Hematopoietic multipotent progenitor cell treated with erythropoietin and hydrocortisone succinate and interleukin-3 and kit ligand, for 8 days (in vitro differentiated cells): ENCODE measurements around the gene ZNF544.

ENCODE experiments used
- DNase-seq: peaks from one replicate; pipeline ENCODE4 v3.0.0-alpha.2; 2015

ZNF544 gene

GRCh38 chr19:58228585-58229254, at the start of gene ZNF544:
TSS of gene ZNF544 (plus strand) at chr19:58228914. CDS start at chr19:58244024, 15,110 bp downstream.
- peak; percentile 83 for DNase-seq

- DNase-seq = peak; percentile 88
These were observed 46.7 kb upstream of the ZNF544 start for GRCh38 chr19:58181902-58182576.

GRCh38 chr19:58182577-58182988, 46.1 kb upstream of the ZNF544 start:
- DNase-seq = no peak

GRCh38 chr19:58182989-58183816, 45.5 kb upstream of the ZNF544 start, which contains the start of gene ZNF274:
TSS of gene ZNF274 (plus strand) at chr19:58183061. CDS start at chr19:58183966, 905 bp downstream.
- DNase-seq = peak; percentile 93

GRCh38 chr19:58183817-58184215, 44.9 kb upstream of the ZNF544 start:
- no peak for DNase-seq

GRCh38 chr19:58196901-58197616, 31.7 kb upstream of the ZNF544 start:
- DNase-seq = peak; percentile 48

- no peak for DNase-seq
These were observed 24.8 kb upstream of the ZNF544 start for GRCh38 chr19:58203814-58204475.

GRCh38 chr19:58204566-58204965, 24.1 kb upstream of the ZNF544 start:
- DNase-seq = no peak

GRCh38 chr19:58209577-58209976, 19.1 kb upstream of the ZNF544 start:
- DNase-seq = no peak

GRCh38 chr19:58212336-58213074, 16.2 kb upstream of the ZNF544 start:
- DNase-seq = no peak

GRCh38 chr19:58213075-58213369, 15.7 kb upstream of the ZNF544 start:
- DNase-seq = no peak

GRCh38 chr19:58217069-58217481, 11.6 kb upstream of the ZNF544 start:
- DNase-seq = no peak

GRCh38 chr19:58217607-58218391, 10.9 kb upstream of the ZNF544 start:
- no peak for DNase-seq

- DNase-seq = peak; percentile 48
These were observed 9.8 kb upstream of the ZNF544 start for GRCh38 chr19:58218899-58219298.

- no peak for DNase-seq
These were observed 640 bp upstream of the ZNF544 start for GRCh38 chr19:58227964-58228584.

GRCh38 chr19:58229255-58229639, 533 bp downstream of the ZNF544 start:
- DNase-seq = peak; percentile 62

- DNase-seq = no peak
These were observed 8.6 kb downstream of the ZNF544 start for GRCh38 chr19:58237324-58237723.

GRCh38 chr19:58243351-58243750, 14.6 kb downstream of the ZNF544 start:
- DNase-seq = no peak

- DNase-seq = no peak
These were observed 20.2 kb downstream of the ZNF544 start for GRCh38 chr19:58248886-58249285.

GRCh38 chr19:58252102-58252685, 23.5 kb downstream of the ZNF544 start:
- peak; percentile 24 for DNase-seq
